Measurements from ENCODE around the gene GLIS1. TPM values are rescaled to one million over a fixed set of nuclear protein-coding genes. Genes with fewer than 3 reads are reported as not detected.

The GLIS1 gene
- total RNA-seq, 2 donors from 2014 or later: 2.6 TPM; not detected in 1

DNA sequence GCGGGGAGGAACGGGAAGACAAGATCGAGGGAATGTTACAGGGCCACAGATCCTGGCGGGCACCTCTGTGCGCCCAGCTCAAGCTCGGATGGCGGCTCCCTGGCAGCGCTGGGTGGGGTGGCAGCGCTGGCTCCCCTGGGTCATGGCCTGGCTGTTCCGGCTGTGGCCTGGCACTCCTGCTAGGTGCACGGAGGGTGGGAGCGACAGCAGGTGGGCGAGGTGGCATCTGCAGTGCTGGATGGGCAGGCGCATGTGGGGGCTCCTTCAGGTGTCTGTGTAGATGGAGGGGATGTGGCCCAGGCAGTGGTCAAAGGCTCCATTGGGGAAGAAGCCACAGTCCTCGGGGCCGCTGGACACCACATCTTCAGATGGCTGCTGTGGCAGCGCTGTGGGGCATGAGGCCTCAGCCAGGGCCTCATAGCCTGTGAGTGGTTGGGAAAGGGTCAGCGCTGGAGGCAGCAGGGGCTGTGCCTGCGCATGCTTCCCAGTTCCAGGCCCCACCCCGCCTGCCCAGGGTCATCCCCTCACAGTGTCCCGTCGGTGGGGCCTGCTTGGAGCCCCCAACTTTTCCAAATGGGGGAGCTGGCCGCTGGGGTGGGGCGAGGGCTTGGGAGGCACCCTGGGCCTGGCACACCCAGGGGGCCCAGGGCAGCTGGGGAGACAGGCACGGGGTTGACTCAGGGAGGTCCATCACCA, 232.5 kb downstream of the GLIS1 start:
- Histone ChIP-seq H3K27ac (no peak overlapping the region), H3K9me3 (no peaks in the 10 kb centered on the region), H3K36me3 (no peaks in the 10 kb centered on the region), H3K4me1 (ENCODE audit: control insufficient read depth in 1 of 2, low read depth in 2 of 2) (peaks cover 0 to 8% of the 10 kb centered on the region in 2 donors), H3K4me3 (no peak overlapping the region), H3K27me3 (replicated peaks; ENCODE audit: insufficient read depth) (no peaks in the 10 kb centered on the region)
- TF ChIP-seq, protein P1, sequence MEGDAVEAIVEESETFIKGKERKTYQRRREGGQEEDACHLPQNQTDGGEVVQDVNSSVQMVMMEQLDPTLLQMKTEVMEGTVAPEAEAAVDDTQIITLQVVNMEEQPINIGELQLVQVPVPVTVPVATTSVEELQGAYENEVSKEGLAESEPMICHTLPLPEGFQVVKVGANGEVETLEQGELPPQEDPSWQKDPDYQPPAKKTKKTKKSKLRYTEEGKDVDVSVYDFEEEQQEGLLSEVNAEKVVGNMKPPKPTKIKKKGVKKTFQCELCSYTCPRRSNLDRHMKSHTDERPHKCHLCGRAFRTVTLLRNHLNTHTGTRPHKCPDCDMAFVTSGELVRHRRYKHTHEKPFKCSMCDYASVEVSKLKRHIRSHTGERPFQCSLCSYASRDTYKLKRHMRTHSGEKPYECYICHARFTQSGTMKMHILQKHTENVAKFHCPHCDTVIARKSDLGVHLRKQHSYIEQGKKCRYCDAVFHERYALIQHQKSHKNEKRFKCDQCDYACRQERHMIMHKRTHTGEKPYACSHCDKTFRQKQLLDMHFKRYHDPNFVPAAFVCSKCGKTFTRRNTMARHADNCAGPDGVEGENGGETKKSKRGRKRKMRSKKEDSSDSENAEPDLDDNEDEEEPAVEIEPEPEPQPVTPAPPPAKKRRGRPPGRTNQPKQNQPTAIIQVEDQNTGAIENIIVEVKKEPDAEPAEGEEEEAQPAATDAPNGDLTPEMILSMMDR (IDR thresholded peaks at IDR 0.05): no peak
- ATAC-seq (ENCODE audit: insufficient number of reproducible peaks, low FRiP score, low read depth): no peak
- DNase-seq (ENCODE audit: low spot score): no peak

DNA sequence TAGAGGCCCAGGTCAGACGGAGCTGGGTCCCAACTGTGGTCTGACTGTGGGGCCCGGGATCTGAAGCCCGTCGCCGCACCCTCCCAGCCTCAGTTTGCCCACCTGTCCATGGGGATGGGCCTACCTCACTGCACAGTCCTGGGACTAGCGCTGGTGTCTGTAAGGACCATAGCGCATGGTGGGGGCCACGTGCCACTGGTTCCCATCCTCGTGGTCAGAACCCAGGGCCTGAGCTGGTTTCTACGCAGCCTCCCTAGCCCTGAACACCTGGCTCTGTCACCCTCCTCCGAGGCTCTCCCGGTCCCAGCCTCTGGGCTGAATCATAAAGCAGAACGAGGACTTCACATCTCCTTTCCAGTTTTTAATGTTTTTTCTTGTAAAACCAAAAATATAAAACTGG, 233.1 kb downstream of the GLIS1 start:
- DNase-seq (ENCODE audit: low spot score): no peak
- Histone ChIP-seq H3K36me3 (no peaks in the 10 kb centered on the region), H3K4me1 (ENCODE audit: control insufficient read depth in 1 of 2, low read depth in 2 of 2) (peaks cover 0 to 2% of the 10 kb centered on the region in 2 donors), H3K27ac (no peak overlapping the region), H3K4me3 (no peak overlapping the region), H3K9me3 (no peaks in the 10 kb centered on the region), H3K27me3 (replicated peaks; ENCODE audit: insufficient read depth) (no peaks in the 10 kb centered on the region)
- TF ChIP-seq, protein P1 (IDR thresholded peaks at IDR 0.05): no peak
- no peak for ATAC-seq (ENCODE audit: insufficient number of reproducible peaks, low FRiP score, low read depth)

- H3K36me3 ChIP-seq: no peaks in the 10 kb centered on the region
- ATAC-seq (ENCODE audit: insufficient number of reproducible peaks, low FRiP score, low read depth) (no peak), DNase-seq (ENCODE audit: low spot score) (no peak)
- TF ChIP-seq, protein P1 (IDR thresholded peaks at IDR 0.05): no peak
- no peaks in the 10 kb centered on the region for H3K4me1 ChIP-seq (ENCODE audit: control insufficient read depth in 1 of 2, low read depth in 2 of 2)
- no peaks in the 10 kb centered on the region for H3K27me3 ChIP-seq (replicated peaks; ENCODE audit: insufficient read depth)
- no peaks in the 10 kb centered on the region for H3K9me3 ChIP-seq
- no peak overlapping the region for H3K4me3 ChIP-seq
- H3K27ac ChIP-seq: no peak overlapping the region
These were observed 233.6 kb downstream of the GLIS1 start for GRCh38 chr1:53505401-53505800.

GRCh38 chr1:53504901-53505300, 234.1 kb downstream of the GLIS1 start:
- H3K4me1 ChIP-seq (ENCODE audit: control insufficient read depth in 1 of 2, low read depth in 2 of 2): no peaks in the 10 kb centered on the region
- no peak overlapping the region for H3K27ac ChIP-seq
- ATAC-seq (ENCODE audit: insufficient number of reproducible peaks, low FRiP score, low read depth): no peak
- no peaks in the 10 kb centered on the region for H3K36me3 ChIP-seq
- no peaks in the 10 kb centered on the region for H3K27me3 ChIP-seq (replicated peaks; ENCODE audit: insufficient read depth)
- TF ChIP-seq, protein P1 (IDR thresholded peaks at IDR 0.05): no peak
- no peak for DNase-seq (ENCODE audit: low spot score)
- H3K4me3 ChIP-seq: no peak overlapping the region
- H3K9me3 ChIP-seq: no peaks in the 10 kb centered on the region

- no peak overlapping the region for H3K4me3 ChIP-seq
- ATAC-seq (ENCODE audit: insufficient number of reproducible peaks, low FRiP score, low read depth): no peak
- no peaks in the 10 kb centered on the region for H3K27me3 ChIP-seq (replicated peaks; ENCODE audit: insufficient read depth)
- no peaks in the 10 kb centered on the region for H3K9me3 ChIP-seq
- H3K27ac ChIP-seq: no peak overlapping the region
- H3K4me1 ChIP-seq (ENCODE audit: control insufficient read depth in 1 of 2, low read depth in 2 of 2): no peaks in the 10 kb centered on the region
- no peaks in the 10 kb centered on the region for H3K36me3 ChIP-seq
- no peak for DNase-seq (ENCODE audit: low spot score)
- TF ChIP-seq, protein P1 (IDR thresholded peaks at IDR 0.05): no peak
These were observed 235.3 kb downstream of the GLIS1 start for GRCh38 chr1:53503433-53504217.

Data from thoracic aorta (tissue), 2 donors.